ENCODE data around the gene RDH16. TPM values are rescaled to one million over a fixed set of nuclear protein-coding genes. Genes with fewer than 3 reads are reported as not detected.
"Not testable (repeated sequence)": the region's sequence is repeated elsewhere in the genome, so short reads cannot be mapped to it uniquely, and the experiment has no call there.

The RDH16 gene
- total RNA-seq, 1 donor from 2014 or later: 2.4 TPM

GRCh38 chr12:56953314-56953713 is 4.1 kb downstream of the RDH16 start:
- no peak for ATAC-seq

- no peak for ATAC-seq
These were observed 5.6 kb downstream of the RDH16 start for GRCh38 chr12:56951582-56952339.

- ATAC-seq: no peak
These were observed 8.5 kb downstream of the RDH16 start for GRCh38 chr12:56948881-56949280.

GRCh38 chr12:56948457-56948777 is 9.0 kb downstream of the RDH16 start:
- ATAC-seq: no peak

- peak; percentile 25 for ATAC-seq
These were observed 9.6 kb downstream of the RDH16 start for GRCh38 chr12:56947633-56948456.

GRCh38 chr12:56943878-56944277 is 13.5 kb downstream of the RDH16 start:
- no peak for ATAC-seq

- ATAC-seq: not testable (repeated sequence)
These were observed 14.0 kb downstream of the RDH16 start for GRCh38 chr12:56943374-56943773.

GRCh38 chr12:56941299-56942017 is 15.9 kb downstream of the RDH16 start:
- peak; percentile 92 for ATAC-seq

- ATAC-seq: not testable (repeated sequence)
These were observed 16.5 kb downstream of the RDH16 start for GRCh38 chr12:56940942-56941298.

GRCh38 chr12:56935752-56936151 is 21.7 kb downstream of the RDH16 start:
- no peak for ATAC-seq

- ATAC-seq: peak; percentile 34
These were observed 22.3 kb downstream of the RDH16 start for GRCh38 chr12:56935157-56935556.

- peak; percentile 70 for ATAC-seq
These were observed 23.4 kb downstream of the RDH16 start, which contains the start of gene SDR9C7 for GRCh38 chr12:56933826-56934625. SDR9C7 (minus strand) TSS chr12:56934408; CDS start chr12:56934261, 147 bp downstream.

GRCh38 chr12:56932867-56933266 is 24.5 kb downstream of the RDH16 start:
- peak; percentile 93 for ATAC-seq

- no peak for ATAC-seq
These were observed 25.3 kb downstream of the RDH16 start for GRCh38 chr12:56932146-56932545.

GRCh38 chr12:56931474-56931978 is 25.9 kb downstream of the RDH16 start:
- ATAC-seq: no peak

- ATAC-seq: no peak
These were observed 27.2 kb downstream of the RDH16 start for GRCh38 chr12:56930241-56930640.

GRCh38 chr12:56929780-56930179 is 27.6 kb downstream of the RDH16 start:
- no peak for ATAC-seq

- ATAC-seq: no peak
These were observed 29.1 kb downstream of the RDH16 start for GRCh38 chr12:56928262-56928661.

GRCh38 chr12:56927281-56927680 is 30.1 kb downstream of the RDH16 start:
- ATAC-seq: no peak

GRCh38 chr12:56922031-56922430 is 35.4 kb downstream of the RDH16 start:
- no peak for ATAC-seq

GRCh38 chr12:56921346-56921745 is 36.1 kb downstream of the RDH16 start:
- no peak for ATAC-seq

- not testable (repeated sequence) for ATAC-seq
These were observed 39.3 kb downstream of the RDH16 start for GRCh38 chr12:56918139-56918538.

All from esophagus mucosa (tissue), 1 donor.